HepG2 (cell line): ENCODE measurements around the gene PERP. TPM values are rescaled to one million over a fixed set of nuclear protein-coding genes. Genes with fewer than 3 reads are reported as not detected.

Experiments
- CAMTA2 ChIP-seq: sonication (generic); formaldehyde crosslinking; IDR thresholded peaks from 2 replicates; pipeline ENCODE4 v1.4.0; 2020; ENCODE audit warnings: mild to moderate bottlenecking, missing genetic modification reagents, borderline replicate concordance
- CENPX ChIP-seq: sonication (generic); formaldehyde crosslinking; IDR thresholded peaks from 2 replicates; pipeline ENCODE4 v1.9.0; 2021; ENCODE audit warnings: mild to moderate bottlenecking, missing genetic modification reagents, moderate library complexity
- ELF3 ChIP-seq: IDR thresholded peaks from 2 replicates; pipeline ENCODE4 v1.6.1; 2016; ENCODE audit warnings: missing genetic modification reagents, missing compliant biosample characterization
- HBP1 ChIP-seq: IDR thresholded peaks from 2 replicates; pipeline ENCODE4 v1.6.1; 2016; ENCODE audit warnings: low read depth, control low read depth
- HNF4A ChIP-seq: sonication (generic); formaldehyde crosslinking; IDR thresholded peaks from 2 replicates; pipeline ENCODE4 v1.4.0; 2020; ENCODE audit warnings: missing genetic modification reagents
- JDP2 ChIP-seq: sonication (generic); formaldehyde crosslinking; IDR thresholded peaks from 2 replicates; pipeline ENCODE4 v1.8.1; 2022; ENCODE audit warnings: missing genetic modification reagents, borderline replicate concordance
- KLF16 ChIP-seq, 2 experiments: sonication (generic) in 1 of 2; formaldehyde crosslinking in 1 of 2; IDR thresholded peaks; 2 replicates each; pipeline versions ENCODE4 v1.6.1 to v1.8.0; 2016 to 2023; ENCODE audit warnings: missing genetic modification reagents in 2 of 2, missing compliant biosample characterization in 1 of 2
- NFKBIZ ChIP-seq: IDR thresholded peaks from 2 replicates; pipeline ENCODE4 v1.6.1; 2018; ENCODE audit warnings: missing genetic modification reagents, missing compliant biosample characterization
- NR3C1 ChIP-seq: sonication (generic); formaldehyde crosslinking; IDR thresholded peaks from 2 replicates; pipeline ENCODE4 v1.4.0; 2020; ENCODE audit warnings: missing genetic modification reagents
- RFX1 ChIP-seq: fragments of 450-650 bp; IDR thresholded peaks from 2 replicates; pipeline ENCODE4 v1.6.1; 2017
- RXRB ChIP-seq: IDR thresholded peaks from 2 replicates; pipeline ENCODE4 v1.6.1; 2016; ENCODE audit warnings: borderline replicate concordance, missing genetic modification reagents, missing compliant biosample characterization
- SIX1 ChIP-seq: sonication (generic); formaldehyde crosslinking; IDR thresholded peaks from 2 replicates; pipeline ENCODE4 v1.4.0; 2020; ENCODE audit warnings: missing genetic modification reagents, borderline replicate concordance
- SNRNP70 ChIP-seq: fragments of 200-400 bp; formaldehyde crosslinking; IDR thresholded peaks from 2 replicates; pipeline ENCODE4 v1.6.1; 2017; ENCODE audit warnings: mild to moderate bottlenecking, low read depth, low read length, moderate library complexity
- SRY ChIP-seq: sonication (generic); formaldehyde crosslinking; IDR thresholded peaks from 2 replicates; pipeline ENCODE4 v1.8.0; 2022; ENCODE audit warnings: mild to moderate bottlenecking, missing genetic modification reagents
- TBP ChIP-seq: sonication (generic); formaldehyde crosslinking; IDR thresholded peaks from 2 replicates; pipeline ENCODE4 v1.5.0; 2020; ENCODE audit warnings: missing genetic modification reagents
- ZKSCAN5 ChIP-seq: sonication (generic); formaldehyde crosslinking; IDR thresholded peaks from 2 replicates; pipeline ENCODE4 v1.5.1; 2020; ENCODE audit warnings: mild to moderate bottlenecking, missing genetic modification reagents
- ZMYM2 ChIP-seq: sonication (generic); formaldehyde crosslinking; IDR thresholded peaks from 2 replicates; pipeline ENCODE4 v1.8.0; 2022; ENCODE audit warnings: mild to moderate bottlenecking, missing genetic modification reagents
- ZNF12 ChIP-seq: sonication (generic); formaldehyde crosslinking; IDR thresholded peaks from 2 replicates; pipeline ENCODE4 v1.5.0; 2020; ENCODE audit warnings: missing genetic modification reagents
- ZNF234 ChIP-seq: sonication (generic); formaldehyde crosslinking; conservative IDR thresholded peaks from 2 replicates; pipeline ENCODE4 v1.5.1; 2020; ENCODE audit warnings: mild to moderate bottlenecking, missing genetic modification reagents
- ZNF432 ChIP-seq: sonication (generic); formaldehyde crosslinking; IDR thresholded peaks from 2 replicates; pipeline ENCODE4 v1.5.0; 2020; ENCODE audit warnings: missing genetic modification reagents, mild to moderate bottlenecking, borderline replicate concordance
- ZNF572 ChIP-seq: sonication (generic); formaldehyde crosslinking; IDR thresholded peaks from 2 replicates; pipeline ENCODE4 v1.5.1; 2020; ENCODE audit warnings: mild to moderate bottlenecking, missing genetic modification reagents
- ZNF644 ChIP-seq: IDR thresholded peaks from 2 replicates; pipeline ENCODE4 v1.6.1; 2016; ENCODE audit warnings: low read depth
- ZNF772 ChIP-seq: sonication (generic); formaldehyde crosslinking; IDR thresholded peaks from 2 replicates; pipeline ENCODE4 v1.5.0; 2020; ENCODE audit warnings: mild to moderate bottlenecking, missing genetic modification reagents
- polyA plus RNA-seq, 8 experiments: library from polyadenylated mRNA; depleted of rRNA in 3 of 8; stranded (reverse) in 7 of 8; unstranded in 1 of 8; fragments of >200 nt; fragmentation: Illumina TruSeq in 4 of 8; extraction: Trizol in 4 of 8; gene quantifications; 2 replicates each; pipeline versions ENCODE4 v1.2.1 to v1.2.3, GENCODE V29; 2011 to 2016; ENCODE audit warnings: low read depth in 4 of 8, missing spikeins in 1 of 8, mixed read lengths in 1 of 8; ENCODE audit not compliant: insufficient read depth in 1 of 8
- total RNA-seq, 5 experiments: library from RNA; depleted of rRNA; stranded (reverse); fragments of >200 nt; fragmentation: Illumina TruSeq; extraction: Trizol; gene quantifications; 2 replicates each; pipeline ENCODE4 v1.2.3, GENCODE V29; 2016; ENCODE audit warnings: low read depth in 1 of 5
- TF ChIP-seq, protein P1 (sequence below): sonication (generic); formaldehyde crosslinking; IDR thresholded peaks from 2 replicates; pipeline ENCODE4 v1.9.0; 2021; ENCODE audit warnings: missing genetic modification reagents, mild to moderate bottlenecking, borderline replicate concordance
- TF ChIP-seq, protein P2 (sequence below): IDR thresholded peaks from 2 replicates; pipeline ENCODE4 v1.6.1; 2012; ENCODE audit warnings: low read length, improper control_type of control experiment

The PERP gene
- total and polyA plus RNA-seq, 2 of the 13 experiments (the other 11 are each of a cell fraction or from before 2014, with no cell fraction given), result 26.0 to 53.0 TPM

GRCh38 chr6:138084904-138085838 is 22.0 kb downstream of the PERP start (continued):
- TF ChIP-seq ELF3 (CRISPR knock-in tag) (peak; percentile 83), ZNF12 (CRISPR knock-in tag) (peak; percentile 89), RFX1 (no peak), ZKSCAN5 (CRISPR knock-in tag) (no peak), SRY (CRISPR knock-in tag) (no peak), SNRNP70 (no peak), NR3C1 (no peak), HBP1 (CRISPR knock-in tag) (peak; percentile 29; the same call in 1 of the 2 replicates), CAMTA2 (no peak), SIX1 (CRISPR knock-in tag) (no peak; the same call in 1 of the 2 replicates), RXRB (CRISPR knock-in tag) (peak; percentile 93), ZNF572 (no peak), ZNF772 (CRISPR knock-in tag) (no peak), ZMYM2 (peak; percentile 63), TBP (CRISPR knock-in tag) (no peak), ZNF432 (CRISPR knock-in tag) (no peak), KLF16 (CRISPR knock-in tag; IDR thresholded peaks at IDR 0.05) (peak in 1 of 2 experiments; percentile 45; a peak in 1 of 4 replicates), ZNF234 (no peak), JDP2 (no peak), NFKBIZ (CRISPR knock-in tag) (no peak), ZNF644 (CRISPR knock-in tag) (peak; percentile 99), CENPX (no peak), HNF4A (CRISPR knock-in tag) (peak; percentile 94)
- TF ChIP-seq, protein P1, sequence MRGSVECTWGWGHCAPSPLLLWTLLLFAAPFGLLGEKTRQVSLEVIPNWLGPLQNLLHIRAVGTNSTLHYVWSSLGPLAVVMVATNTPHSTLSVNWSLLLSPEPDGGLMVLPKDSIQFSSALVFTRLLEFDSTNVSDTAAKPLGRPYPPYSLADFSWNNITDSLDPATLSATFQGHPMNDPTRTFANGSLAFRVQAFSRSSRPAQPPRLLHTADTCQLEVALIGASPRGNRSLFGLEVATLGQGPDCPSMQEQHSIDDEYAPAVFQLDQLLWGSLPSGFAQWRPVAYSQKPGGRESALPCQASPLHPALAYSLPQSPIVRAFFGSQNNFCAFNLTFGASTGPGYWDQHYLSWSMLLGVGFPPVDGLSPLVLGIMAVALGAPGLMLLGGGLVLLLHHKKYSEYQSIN (CRISPR knock-in tag), result no peak
- TF ChIP-seq, protein P2, sequence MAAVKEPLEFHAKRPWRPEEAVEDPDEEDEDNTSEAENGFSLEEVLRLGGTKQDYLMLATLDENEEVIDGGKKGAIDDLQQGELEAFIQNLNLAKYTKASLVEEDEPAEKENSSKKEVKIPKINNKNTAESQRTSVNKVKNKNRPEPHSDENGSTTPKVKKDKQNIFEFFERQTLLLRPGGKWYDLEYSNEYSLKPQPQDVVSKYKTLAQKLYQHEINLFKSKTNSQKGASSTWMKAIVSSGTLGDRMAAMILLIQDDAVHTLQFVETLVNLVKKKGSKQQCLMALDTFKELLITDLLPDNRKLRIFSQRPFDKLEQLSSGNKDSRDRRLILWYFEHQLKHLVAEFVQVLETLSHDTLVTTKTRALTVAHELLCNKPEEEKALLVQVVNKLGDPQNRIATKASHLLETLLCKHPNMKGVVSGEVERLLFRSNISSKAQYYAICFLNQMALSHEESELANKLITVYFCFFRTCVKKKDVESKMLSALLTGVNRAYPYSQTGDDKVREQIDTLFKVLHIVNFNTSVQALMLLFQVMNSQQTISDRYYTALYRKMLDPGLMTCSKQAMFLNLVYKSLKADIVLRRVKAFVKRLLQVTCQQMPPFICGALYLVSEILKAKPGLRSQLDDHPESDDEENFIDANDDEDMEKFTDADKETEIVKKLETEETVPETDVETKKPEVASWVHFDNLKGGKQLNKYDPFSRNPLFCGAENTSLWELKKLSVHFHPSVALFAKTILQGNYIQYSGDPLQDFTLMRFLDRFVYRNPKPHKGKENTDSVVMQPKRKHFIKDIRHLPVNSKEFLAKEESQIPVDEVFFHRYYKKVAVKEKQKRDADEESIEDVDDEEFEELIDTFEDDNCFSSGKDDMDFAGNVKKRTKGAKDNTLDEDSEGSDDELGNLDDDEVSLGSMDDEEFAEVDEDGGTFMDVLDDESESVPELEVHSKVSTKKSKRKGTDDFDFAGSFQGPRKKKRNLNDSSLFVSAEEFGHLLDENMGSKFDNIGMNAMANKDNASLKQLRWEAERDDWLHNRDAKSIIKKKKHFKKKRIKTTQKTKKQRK, result no peak
